ENCODE data around the gene MRTFB. TPM values are rescaled to one million over a fixed set of nuclear protein-coding genes. Genes with fewer than 3 reads are reported as not detected.

Gene MRTFB
- total RNA-seq, 1 experiment from 2014 or later, result 10.2 TPM

GRCh38 chr16:14131774-14132695 lies 60.9 kb downstream of the MRTFB start:
- no peak for DNase-seq (ENCODE audit: low spot score)

DNA sequence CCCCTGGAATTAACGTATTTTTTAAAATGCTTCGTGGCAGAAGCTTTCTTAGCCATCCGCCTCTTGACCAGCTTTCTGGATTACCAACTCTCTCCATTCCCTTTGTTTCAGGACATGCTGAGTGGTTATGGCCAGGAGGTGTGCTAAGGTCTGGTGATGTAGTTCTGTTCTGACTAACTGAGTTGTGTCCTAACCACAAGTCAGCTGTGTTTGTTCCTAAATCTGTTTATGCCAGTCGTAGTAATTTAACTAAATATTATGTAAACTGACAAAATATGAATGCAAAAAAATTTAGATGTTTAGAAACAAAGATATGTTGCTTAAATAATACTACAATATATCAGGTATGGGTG lies 61.6 kb downstream of the MRTFB start:
- DNase-seq (ENCODE audit: low spot score), result no peak

- no peak for DNase-seq (ENCODE audit: low spot score)
Measured at GRCh38 chr16:14133907-14134306, 62.8 kb downstream of the MRTFB start.

GRCh38 chr16:14135704-14136103 lies 64.6 kb downstream of the MRTFB start:
- no peak for DNase-seq (ENCODE audit: low spot score)

GRCh38 chr16:14139872-14140271 lies 68.8 kb downstream of the MRTFB start:
- DNase-seq (ENCODE audit: low spot score), result no peak

DNA sequence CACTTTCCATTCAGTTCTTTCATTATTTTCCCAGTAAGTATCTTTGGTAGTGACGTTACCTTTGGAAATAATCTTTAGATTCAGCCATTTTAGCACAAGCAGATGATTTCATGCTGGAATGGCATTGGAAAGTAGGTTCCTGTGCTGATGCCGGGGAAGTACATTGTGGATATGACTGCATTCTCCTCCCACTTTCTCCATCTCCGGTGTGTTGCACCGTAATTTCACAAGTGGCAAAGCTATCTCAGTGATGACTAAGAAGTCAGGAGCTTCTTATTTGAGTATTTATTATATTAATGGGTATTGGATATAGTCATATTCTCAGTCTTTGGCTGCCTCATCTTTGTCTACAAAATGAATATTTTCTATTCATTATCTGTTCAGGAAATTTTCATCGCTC lies 69.8 kb downstream of the MRTFB start:
- no peak for DNase-seq (ENCODE audit: low spot score)

- DNase-seq (ENCODE audit: low spot score), result no peak
Measured at GRCh38 chr16:14146445-14146844, 75.3 kb downstream of the MRTFB start.

DNA sequence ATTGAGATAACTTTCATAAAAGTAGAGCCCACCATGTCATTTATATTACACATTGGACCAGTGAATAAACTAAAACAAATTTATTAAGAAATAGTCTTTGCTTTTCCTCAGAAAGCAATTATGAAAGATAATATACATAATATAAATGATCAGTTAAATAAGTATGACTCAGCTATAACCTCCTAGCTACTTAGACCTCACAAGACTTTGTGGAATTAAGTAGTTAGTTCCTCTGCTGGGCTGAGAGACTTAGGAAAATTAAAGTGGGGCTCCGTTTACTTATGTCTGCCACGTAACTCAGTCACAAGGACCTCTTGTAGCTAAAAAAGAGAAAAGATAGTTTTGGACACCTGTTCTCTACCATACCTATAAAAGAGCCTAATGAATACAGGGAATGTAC lies 76.9 kb downstream of the MRTFB start:
- no peak for DNase-seq (ENCODE audit: low spot score)

DNA sequence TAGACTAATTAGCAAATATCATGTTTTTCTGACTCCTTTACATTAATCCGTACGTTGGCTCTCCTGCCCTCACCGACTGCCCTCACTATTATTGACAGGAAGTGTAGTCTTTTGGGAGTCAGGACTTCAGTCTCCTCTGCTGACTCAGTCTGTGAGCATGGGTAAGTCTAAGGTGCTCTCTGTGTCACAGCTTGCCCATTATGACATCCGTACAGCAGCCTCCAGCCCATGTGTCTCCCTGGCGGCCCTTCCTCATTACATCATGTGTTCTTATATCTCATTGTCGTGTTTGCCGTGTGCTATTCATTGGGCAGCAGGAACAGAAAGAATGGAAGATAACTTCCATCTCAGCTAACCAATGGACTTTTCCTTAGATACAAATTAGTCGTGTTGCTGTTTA lies 77.5 kb downstream of the MRTFB start:
- peak; percentile 7 for DNase-seq (ENCODE audit: low spot score)

- DNase-seq (ENCODE audit: low spot score), result no peak
Measured at GRCh38 chr16:14150796-14151195, 79.7 kb downstream of the MRTFB start.

- DNase-seq (ENCODE audit: low spot score), result peak; percentile 7
Measured at GRCh38 chr16:14151256-14152030, 80.3 kb downstream of the MRTFB start.

DNA sequence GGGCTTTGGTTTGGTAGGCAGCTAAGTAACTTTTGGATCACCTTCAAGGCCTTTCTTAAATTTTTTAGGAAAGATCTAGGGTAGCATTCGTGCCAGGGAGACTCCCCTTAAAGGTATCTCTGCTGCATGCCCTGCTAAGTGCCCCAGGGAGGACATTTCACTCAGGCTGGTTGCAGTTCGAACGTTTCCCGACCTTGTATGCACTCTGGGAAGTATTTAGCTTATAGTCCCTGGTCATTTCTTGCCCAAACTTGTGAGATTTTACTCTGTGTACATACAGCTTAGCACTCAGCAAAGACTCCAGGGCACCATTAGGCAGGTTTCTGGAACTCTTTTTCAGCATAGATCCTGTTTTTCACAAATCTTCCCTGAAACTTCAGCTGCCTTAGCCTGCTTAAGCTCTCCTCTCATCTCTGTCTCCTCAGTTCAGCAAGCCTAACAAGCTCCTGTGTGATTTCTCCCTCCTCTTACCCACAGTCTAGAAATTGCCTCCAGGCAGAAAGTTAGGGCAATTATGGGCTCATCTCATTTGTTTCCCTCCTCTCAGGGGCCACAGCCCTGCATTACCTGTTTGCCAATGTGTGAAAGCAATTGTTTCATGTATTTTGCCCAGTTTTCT lies 84.6 kb downstream of the MRTFB start:
- DNase-seq (ENCODE audit: low spot score), result no peak

GRCh38 chr16:14164916-14165662 lies 94.0 kb downstream of the MRTFB start:
- DNase-seq (ENCODE audit: low spot score), result no peak

DNA sequence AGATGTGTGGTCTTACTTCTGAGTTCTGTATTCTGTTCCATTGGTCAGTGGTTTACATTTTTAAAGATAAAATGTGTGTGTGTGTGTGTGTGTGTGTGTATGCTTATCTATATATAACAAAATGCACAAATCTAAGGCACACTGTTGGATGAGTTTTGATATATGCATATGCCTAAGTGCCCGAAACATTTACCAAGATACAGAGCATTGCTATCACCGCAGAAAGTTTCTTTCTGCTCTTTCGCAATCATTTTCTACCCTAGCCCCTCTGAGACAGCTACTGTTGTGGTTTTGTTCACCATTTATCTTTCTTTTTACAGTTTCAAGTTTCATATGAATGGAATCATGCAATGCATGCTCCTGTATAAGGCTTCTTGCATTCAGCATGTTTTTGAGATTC lies 97.0 kb downstream of the MRTFB start:
- DNase-seq (ENCODE audit: low spot score), result no peak

- DNase-seq (ENCODE audit: low spot score), result peak; percentile 19
Measured at GRCh38 chr16:14172200-14172809, 101.2 kb downstream of the MRTFB start.

DNA sequence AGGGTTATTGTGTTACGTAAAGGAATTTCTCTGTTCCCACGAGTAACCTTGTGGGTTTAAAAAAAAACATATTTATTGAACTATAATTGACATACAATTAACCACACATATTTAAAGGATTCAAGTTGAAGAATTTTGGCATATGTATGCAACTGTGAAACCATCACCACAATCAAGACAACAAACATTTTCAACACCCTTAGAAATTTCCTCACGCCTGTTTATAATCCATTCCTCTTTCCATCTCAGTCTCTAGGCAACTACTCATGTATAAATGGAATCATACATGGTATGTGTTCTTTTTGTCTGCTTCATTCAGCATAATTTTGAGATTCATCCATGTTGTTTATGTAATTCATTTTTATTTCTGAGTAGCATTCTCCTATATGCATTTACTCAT lies 104.0 kb downstream of the MRTFB start:
- no peak for DNase-seq (ENCODE audit: low spot score)

DNA sequence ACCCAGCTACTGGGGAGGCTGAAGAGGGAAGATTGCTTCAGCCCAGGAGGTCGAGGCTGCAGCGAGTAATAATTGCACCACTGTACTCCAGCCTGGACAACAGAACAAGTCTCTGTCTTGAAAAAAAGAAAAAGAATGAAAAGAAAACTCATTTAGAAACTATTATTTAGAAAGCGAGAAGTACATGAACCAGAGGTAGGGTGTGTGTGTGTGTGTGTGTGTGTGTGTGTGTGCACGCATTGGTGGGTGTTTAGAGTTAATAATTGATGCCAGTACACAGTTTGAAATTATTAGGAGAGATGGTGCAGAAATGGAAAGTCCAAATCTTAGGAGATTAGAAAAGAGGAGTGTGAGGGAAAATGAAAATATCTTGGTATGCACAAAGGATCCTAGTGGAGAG lies 106.6 kb downstream of the MRTFB start:
- no peak for DNase-seq (ENCODE audit: low spot score)

- DNase-seq (ENCODE audit: low spot score), result no peak
Measured at GRCh38 chr16:14179116-14179515, 108.0 kb downstream of the MRTFB start.

- no peak for DNase-seq (ENCODE audit: low spot score)
Measured at GRCh38 chr16:14180481-14180944, 109.4 kb downstream of the MRTFB start.

DNA sequence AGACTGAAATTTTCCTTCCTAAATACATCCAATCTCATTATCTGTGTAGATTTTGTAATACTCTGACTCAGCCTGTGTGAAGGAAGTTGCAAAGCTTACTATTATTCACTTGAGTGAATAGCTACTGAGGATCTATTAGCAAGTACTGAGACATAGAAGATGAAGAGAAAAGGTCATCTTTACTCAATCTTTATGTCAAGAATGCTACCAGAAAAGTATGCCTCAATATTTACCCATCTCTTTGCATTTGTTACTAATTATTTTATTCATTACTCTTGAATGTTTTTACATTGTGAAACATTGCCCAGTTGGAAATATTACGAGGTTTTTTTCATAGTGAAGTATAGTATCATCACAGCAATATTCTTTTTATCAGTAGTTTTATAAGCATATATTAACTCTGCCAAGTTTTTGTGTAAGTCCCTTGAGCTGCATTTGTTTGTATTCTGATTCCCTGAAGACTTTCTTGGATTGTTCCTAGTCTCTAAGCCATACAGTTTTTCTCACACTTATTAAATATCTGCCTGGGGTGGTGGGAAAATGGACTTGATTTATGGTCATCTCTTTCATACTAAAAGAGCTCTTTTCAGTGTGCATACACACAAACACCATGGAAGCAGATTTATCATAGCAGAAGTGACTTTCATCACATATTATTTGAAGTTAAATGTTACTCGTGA lies 110.4 kb downstream of the MRTFB start:
- no peak for DNase-seq (ENCODE audit: low spot score)

GRCh38 chr16:14182999-14183398 lies 111.9 kb downstream of the MRTFB start:
- no peak for DNase-seq (ENCODE audit: low spot score)
